Caco-2 (cell line): ENCODE results near the gene PA2G4. TPM values are rescaled to one million over a fixed set of nuclear protein-coding genes. Genes with fewer than 3 reads are reported as not detected.
A peak's percentile ranks its signal among the peaks of the same experiment; 100 is the strongest.

Source experiments
- BruUV-seq: library from RNA; stranded (reverse); fragments of 400-500 nt; replicated peaks from 2 replicates; lab custom pipeline; 2021; lab: Mats Ljungman, UMichigan
- CTCF ChIA-PET: fragments of 300-600 bp; sonication (Branson Sonifier 250); formaldehyde crosslinking; loops from one replicate; lab custom pipeline; 2022; ENCODE audit warnings: antibody characterized with exemption; lab: Charles Lee
- POLR2A ChIA-PET: fragments of 300-600 bp; sonication (Branson Sonifier 250); formaldehyde crosslinking; loops from one replicate; lab custom pipeline; 2022; ENCODE audit warnings: antibody characterized with exemption; lab: Charles Lee
- DNase-seq, 2 experiments: peaks; one replicate each; pipeline versions ENCODE4 v3.0.0 to v3.0.0-alpha.2; 2020 to 2022
- H3K27me3 ChIP-seq: replicated peaks from 2 replicates; pipeline ENCODE4 v1.6.0; 2011; ENCODE audit warnings: low read length; ENCODE audit not compliant: control insufficient read depth, insufficient read depth
- H3K36me3 ChIP-seq: 2 replicates; pipeline ENCODE4 v1.5.1; 2011; ENCODE audit warnings: low read length; ENCODE audit not compliant: control insufficient read depth, insufficient read depth
- H3K4me1 ChIP-seq: fragments of 250-450 bp; sonication (Bioruptor Pico); 2 replicates; pipeline ENCODE4 v1.5.1; 2020; ENCODE audit warnings: mild to moderate bottlenecking
- H3K4me3 ChIP-seq: 2 replicates; pipeline ENCODE4 v1.5.1; 2011; ENCODE audit warnings: low read depth, mild to moderate bottlenecking, control low read depth, low read length
- H3K9me3 ChIP-seq: fragments of 250-450 bp; sonication (Bioruptor Pico); 2 replicates; pipeline ENCODE4 v1.5.1; 2020; ENCODE audit warnings: mild to moderate bottlenecking, moderate library complexity
- H3K27ac Mint-ChIP-seq: one replicate; pipeline ENCODE4 v1.8.0; 2022; ENCODE audit warnings: mixed read lengths; ENCODE audit not compliant: unreplicated experiment
- H3K27me3 Mint-ChIP-seq: one replicate; pipeline ENCODE4 v1.8.0; 2022; ENCODE audit warnings: mixed read lengths; ENCODE audit not compliant: insufficient read depth, unreplicated experiment
- H3K36me3 Mint-ChIP-seq: one replicate; pipeline ENCODE4 v1.8.0; 2022; ENCODE audit warnings: mild to moderate bottlenecking, mixed read lengths; ENCODE audit not compliant: insufficient read depth, unreplicated experiment
- H3K4me1 Mint-ChIP-seq: one replicate; pipeline ENCODE4 v1.8.0; 2022; ENCODE audit warnings: low read depth, mixed read lengths; ENCODE audit not compliant: unreplicated experiment
- H3K4me3 Mint-ChIP-seq: one replicate; pipeline ENCODE4 v1.8.0; 2022; ENCODE audit warnings: mild to moderate bottlenecking, moderate library complexity, mixed read lengths; ENCODE audit not compliant: unreplicated experiment
- H3K9me3 Mint-ChIP-seq: one replicate; pipeline ENCODE4 v1.8.0; 2022; ENCODE audit warnings: mixed read lengths; ENCODE audit not compliant: unreplicated experiment
- intact Hi-C: fragments of 100-400 bp; cut with micrococcal nuclease; formaldehyde crosslinking; loops from one replicate; pipeline ENCODE4 v1.10.0; 2022; ENCODE audit not compliant: unreplicated experiment
- total RNA-seq: library from RNA; stranded (reverse); gene quantifications from 2 replicates; pipeline ENCODE4 v1.2.3, GENCODE V29; 2022
- TF ChIP-seq, protein P1 (sequence below), 2 experiments: fragments of 200-600 bp in 1 of 2; IDR thresholded peaks; 1 replicate in 1 of 2; 2 replicates in 1 of 2; pipeline versions ENCODE4 v1.5.1 to v1.8.0; 2011 to 2022; ENCODE audit warnings: antibody characterized with exemption in 1 of 2, control low read depth in 1 of 2, inconsistent platforms in 1 of 2, low read depth in 1 of 2, low read length in 1 of 2, mild to moderate bottlenecking in 1 of 2, moderate library complexity in 1 of 2; ENCODE audit not compliant: insufficient read depth in 1 of 2, severe bottlenecking in 1 of 2, unreplicated experiment in 1 of 2

Gene PA2G4
- total RNA-seq, 1 experiment from 2014 or later = 178 TPM

DNA sequence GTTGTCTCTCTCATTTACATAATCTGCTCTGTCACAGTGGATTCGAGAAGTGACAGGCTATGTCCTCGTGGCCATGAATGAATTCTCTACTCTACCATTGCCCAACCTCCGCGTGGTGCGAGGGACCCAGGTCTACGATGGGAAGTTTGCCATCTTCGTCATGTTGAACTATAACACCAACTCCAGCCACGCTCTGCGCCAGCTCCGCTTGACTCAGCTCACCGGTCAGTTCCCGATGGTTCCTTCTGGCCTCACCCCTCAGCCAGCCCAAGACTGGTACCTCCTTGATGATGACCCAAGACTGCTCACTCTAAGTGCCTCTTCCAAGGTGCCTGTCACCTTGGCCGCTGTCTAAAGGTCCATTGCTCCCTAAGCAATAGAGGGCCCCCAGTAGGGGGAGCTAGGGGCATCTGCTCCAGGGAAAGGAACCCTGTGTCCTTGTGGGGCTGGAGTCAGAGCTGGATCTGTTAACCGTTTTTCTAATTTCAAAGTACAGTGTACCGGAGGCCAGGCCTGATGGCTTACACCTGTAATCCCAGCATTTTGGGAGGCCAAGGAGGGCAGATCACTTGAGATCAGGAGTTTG, 19.3 kb upstream of the PA2G4 start:
- DNase-seq = peak in 1 of 2 experiments; percentile 44
- BruUV-seq = no TSS peak
- H3K9me3 ChIP-seq = no peaks in the 10 kb centered on the region
- POLR2A ChIA-PET = no interaction called here
- Mint-ChIP-seq H3K27me3 (no peaks in the 10 kb centered on the region), H3K36me3 (peaks cover 85% of the 10 kb centered on the region), H3K9me3 (no peaks in the 10 kb centered on the region), H3K27ac (no peak overlapping the region), H3K4me3 (no peak overlapping the region), H3K4me1 (peaks cover 22% of the 10 kb centered on the region)
- TF ChIP-seq, protein P1, sequence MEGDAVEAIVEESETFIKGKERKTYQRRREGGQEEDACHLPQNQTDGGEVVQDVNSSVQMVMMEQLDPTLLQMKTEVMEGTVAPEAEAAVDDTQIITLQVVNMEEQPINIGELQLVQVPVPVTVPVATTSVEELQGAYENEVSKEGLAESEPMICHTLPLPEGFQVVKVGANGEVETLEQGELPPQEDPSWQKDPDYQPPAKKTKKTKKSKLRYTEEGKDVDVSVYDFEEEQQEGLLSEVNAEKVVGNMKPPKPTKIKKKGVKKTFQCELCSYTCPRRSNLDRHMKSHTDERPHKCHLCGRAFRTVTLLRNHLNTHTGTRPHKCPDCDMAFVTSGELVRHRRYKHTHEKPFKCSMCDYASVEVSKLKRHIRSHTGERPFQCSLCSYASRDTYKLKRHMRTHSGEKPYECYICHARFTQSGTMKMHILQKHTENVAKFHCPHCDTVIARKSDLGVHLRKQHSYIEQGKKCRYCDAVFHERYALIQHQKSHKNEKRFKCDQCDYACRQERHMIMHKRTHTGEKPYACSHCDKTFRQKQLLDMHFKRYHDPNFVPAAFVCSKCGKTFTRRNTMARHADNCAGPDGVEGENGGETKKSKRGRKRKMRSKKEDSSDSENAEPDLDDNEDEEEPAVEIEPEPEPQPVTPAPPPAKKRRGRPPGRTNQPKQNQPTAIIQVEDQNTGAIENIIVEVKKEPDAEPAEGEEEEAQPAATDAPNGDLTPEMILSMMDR (IDR thresholded peaks at IDR 0.05; ENCODE audit: insufficient read depth in 1 of 2, low read depth in 1 of 2, low read length in 1 of 2, severe bottlenecking in 1 of 2, unreplicated experiment in 1 of 2) = peak in 1 of 2 experiments; percentile 14
- H3K36me3 ChIP-seq = peaks cover 19% of the 10 kb centered on the region
- CTCF ChIA-PET = interaction anchor here (0.6 to 2.0 kb wide), 6 partner anchors 19 to 111 kb away, joined by 3 to 6 read pairs (median 4); partner anchors contain the start of genes PA2G4, RAB5B and SMARCC2
- no peaks in the 10 kb centered on the region for H3K27me3 ChIP-seq
- peaks cover 20% of the 10 kb centered on the region for H3K4me1 ChIP-seq
- intact Hi-C loops = no loop called here
- no peak overlapping the region for H3K4me3 ChIP-seq

DNA sequence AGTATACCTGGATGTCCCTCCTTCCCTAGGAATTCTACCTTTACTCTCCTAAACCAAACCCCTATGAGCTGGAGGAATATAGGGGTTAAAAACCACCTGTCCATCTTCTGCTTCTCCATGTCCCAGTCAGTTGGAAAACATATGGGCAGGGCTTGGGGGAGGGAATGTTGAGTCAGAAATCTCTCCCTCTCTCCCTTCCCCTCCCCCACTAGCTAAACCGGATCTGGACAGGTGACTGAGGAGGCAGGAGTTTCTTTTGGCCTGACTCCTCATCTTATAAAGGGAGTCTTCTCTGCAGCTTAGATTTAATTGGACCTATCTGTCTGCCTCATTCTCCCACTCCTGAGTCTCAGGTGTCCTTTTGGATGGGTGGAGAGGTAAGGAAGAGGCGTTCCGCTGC, 18.3 kb upstream of the PA2G4 start:
- H3K36me3 ChIP-seq = peaks cover 19% of the 10 kb centered on the region
- POLR2A ChIA-PET = interaction anchor here (0.6 to 0.7 kb wide), 2 partner anchors 1282 to 1391 kb away, joined by 3 to 4 read pairs; no protein-coding TSS in a partner anchor
- Mint-ChIP-seq H3K9me3 (no peaks in the 10 kb centered on the region), H3K4me1 (peaks cover 22% of the 10 kb centered on the region), H3K4me3 (peak overlapping the region; percentile 37), H3K27me3 (no peaks in the 10 kb centered on the region), H3K27ac (peak overlapping the region; percentile 57), H3K36me3 (peaks cover 83% of the 10 kb centered on the region)
- TF ChIP-seq, protein P1 (IDR thresholded peaks at IDR 0.05; ENCODE audit: insufficient read depth in 1 of 2, low read depth in 1 of 2, low read length in 1 of 2, severe bottlenecking in 1 of 2, unreplicated experiment in 1 of 2) = no peak
- intact Hi-C loops = no loop called here
- H3K9me3 ChIP-seq = no peaks in the 10 kb centered on the region
- no peaks in the 10 kb centered on the region for H3K27me3 ChIP-seq
- DNase-seq = peak; percentile 64 to 70
- no peak overlapping the region for H3K4me3 ChIP-seq
- H3K4me1 ChIP-seq = peaks cover 17% of the 10 kb centered on the region
- CTCF ChIA-PET = interaction anchor here (0.6 to 2.0 kb wide), 5 partner anchors 8 to 41 kb away, joined by 3 to 6 read pairs (median 4); partner anchors contain the start of gene PA2G4
- no TSS peak for BruUV-seq

DNA sequence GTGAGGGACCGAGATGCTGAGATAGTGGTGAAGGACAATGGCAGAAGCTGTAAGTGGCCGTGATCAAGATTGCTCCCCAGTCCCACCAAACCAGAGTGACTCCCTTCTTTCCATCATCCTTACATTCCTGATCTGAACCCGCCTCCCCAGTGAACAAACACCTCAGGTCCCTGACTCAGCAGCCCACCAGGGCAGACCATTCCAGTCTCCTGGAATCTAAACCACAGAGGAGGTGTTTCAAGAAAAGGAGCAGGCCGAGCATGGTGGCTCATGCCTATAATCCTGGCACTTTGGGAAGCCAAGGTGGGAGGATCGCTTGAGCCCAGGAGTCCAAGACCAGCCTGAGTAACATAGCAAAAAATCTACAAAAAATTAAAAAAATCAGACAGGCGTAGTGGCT, 17.8 kb upstream of the PA2G4 start:
- ChIA-PET POLR2A (interaction anchor here (0.6 to 0.7 kb wide), 2 partner anchors 1281 to 1390 kb away, joined by 3 to 4 read pairs; no protein-coding TSS in a partner anchor), CTCF (interaction anchor here (0.6 to 2.0 kb wide), 3 partner anchors 9 to 39 kb away, joined by 3 to 6 read pairs (median 3); partner anchors contain the start of gene PA2G4)
- Mint-ChIP-seq H3K9me3 (no peaks in the 10 kb centered on the region), H3K36me3 (peaks cover 79% of the 10 kb centered on the region), H3K27me3 (no peaks in the 10 kb centered on the region), H3K4me3 (peak overlapping the region; percentile 37), H3K27ac (no peak overlapping the region), H3K4me1 (peaks cover 21% of the 10 kb centered on the region)
- no peak for DNase-seq
- H3K4me3 ChIP-seq = no peak overlapping the region
- H3K36me3 ChIP-seq = peaks cover 19% of the 10 kb centered on the region
- TF ChIP-seq, protein P1 (IDR thresholded peaks at IDR 0.05; ENCODE audit: insufficient read depth in 1 of 2, low read depth in 1 of 2, low read length in 1 of 2, severe bottlenecking in 1 of 2, unreplicated experiment in 1 of 2) = no peak
- H3K9me3 ChIP-seq = no peaks in the 10 kb centered on the region
- no TSS peak for BruUV-seq
- intact Hi-C loops = no loop called here
- H3K4me1 ChIP-seq = peaks cover 12% of the 10 kb centered on the region
- no peaks in the 10 kb centered on the region for H3K27me3 ChIP-seq
